GM06990 (cell line): ENCODE results near the gene SHISA8.

Source experiments
- DNase-seq: peaks from one replicate; pipeline ENCODE4 v3.0.0-alpha.2; 2011; ENCODE audit not compliant: insufficient read length; ENCODE audit errors: extremely low read depth
- H3K27me3 ChIP-seq: replicated peaks from 2 replicates; pipeline ENCODE4 v1.6.0; 2011; ENCODE audit warnings: low read length; ENCODE audit not compliant: control insufficient read depth, insufficient read depth
- H3K36me3 ChIP-seq: 2 replicates; pipeline ENCODE4 v1.5.1; 2011; ENCODE audit warnings: low read length; ENCODE audit not compliant: control insufficient read depth, insufficient read depth
- H3K4me3 ChIP-seq: replicated peaks from 2 replicates; pipeline ENCODE4 v1.5.1; 2011; ENCODE audit warnings: low read depth, mild to moderate bottlenecking, control low read depth, low read length
- TF ChIP-seq, protein P1 (sequence below): IDR thresholded peaks from 2 replicates; pipeline ENCODE4 v1.5.1; 2011; ENCODE audit warnings: low read length, control low read depth, mild to moderate bottlenecking, inconsistent platforms; ENCODE audit not compliant: insufficient read depth, poor library complexity, severe bottlenecking

The SHISA8 gene

DNA sequence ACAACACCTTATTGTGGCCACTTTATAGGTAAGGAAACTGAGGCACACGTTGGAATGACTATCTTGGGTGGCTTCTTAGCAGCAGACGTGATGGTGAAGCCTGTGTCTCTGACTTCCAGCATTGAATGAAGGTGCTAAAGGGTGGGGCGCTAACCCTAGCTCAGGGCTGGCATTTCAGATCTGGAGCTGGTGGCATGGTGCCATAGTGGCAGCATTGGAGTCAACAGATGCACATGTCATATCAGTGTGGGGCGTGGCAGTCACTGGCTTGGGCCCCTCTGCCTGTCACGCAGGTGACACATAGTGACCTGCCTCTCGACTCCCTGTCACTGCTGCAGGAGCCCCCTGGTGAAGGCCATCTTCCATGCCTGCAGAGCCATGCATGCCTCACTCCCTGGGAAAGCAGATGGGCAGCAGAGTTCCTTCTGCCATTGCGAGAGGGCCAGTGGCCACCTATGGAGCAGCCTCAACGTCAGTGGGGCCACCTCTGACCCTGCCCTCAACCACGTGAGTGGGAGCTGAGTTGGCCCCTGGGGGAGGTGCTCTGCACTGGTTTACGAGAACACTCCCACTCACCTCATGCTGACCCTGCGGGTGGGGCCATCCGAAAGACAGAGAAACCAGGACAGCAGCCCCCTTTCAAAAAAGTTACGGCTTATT, 14.8 kb downstream of the SHISA8 start:
- TF ChIP-seq, protein P1, sequence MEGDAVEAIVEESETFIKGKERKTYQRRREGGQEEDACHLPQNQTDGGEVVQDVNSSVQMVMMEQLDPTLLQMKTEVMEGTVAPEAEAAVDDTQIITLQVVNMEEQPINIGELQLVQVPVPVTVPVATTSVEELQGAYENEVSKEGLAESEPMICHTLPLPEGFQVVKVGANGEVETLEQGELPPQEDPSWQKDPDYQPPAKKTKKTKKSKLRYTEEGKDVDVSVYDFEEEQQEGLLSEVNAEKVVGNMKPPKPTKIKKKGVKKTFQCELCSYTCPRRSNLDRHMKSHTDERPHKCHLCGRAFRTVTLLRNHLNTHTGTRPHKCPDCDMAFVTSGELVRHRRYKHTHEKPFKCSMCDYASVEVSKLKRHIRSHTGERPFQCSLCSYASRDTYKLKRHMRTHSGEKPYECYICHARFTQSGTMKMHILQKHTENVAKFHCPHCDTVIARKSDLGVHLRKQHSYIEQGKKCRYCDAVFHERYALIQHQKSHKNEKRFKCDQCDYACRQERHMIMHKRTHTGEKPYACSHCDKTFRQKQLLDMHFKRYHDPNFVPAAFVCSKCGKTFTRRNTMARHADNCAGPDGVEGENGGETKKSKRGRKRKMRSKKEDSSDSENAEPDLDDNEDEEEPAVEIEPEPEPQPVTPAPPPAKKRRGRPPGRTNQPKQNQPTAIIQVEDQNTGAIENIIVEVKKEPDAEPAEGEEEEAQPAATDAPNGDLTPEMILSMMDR, result no peak
- Histone ChIP-seq H3K36me3 (peaks cover 60% of the 10 kb centered on the region), H3K4me3 (no peak overlapping the region)

DNA sequence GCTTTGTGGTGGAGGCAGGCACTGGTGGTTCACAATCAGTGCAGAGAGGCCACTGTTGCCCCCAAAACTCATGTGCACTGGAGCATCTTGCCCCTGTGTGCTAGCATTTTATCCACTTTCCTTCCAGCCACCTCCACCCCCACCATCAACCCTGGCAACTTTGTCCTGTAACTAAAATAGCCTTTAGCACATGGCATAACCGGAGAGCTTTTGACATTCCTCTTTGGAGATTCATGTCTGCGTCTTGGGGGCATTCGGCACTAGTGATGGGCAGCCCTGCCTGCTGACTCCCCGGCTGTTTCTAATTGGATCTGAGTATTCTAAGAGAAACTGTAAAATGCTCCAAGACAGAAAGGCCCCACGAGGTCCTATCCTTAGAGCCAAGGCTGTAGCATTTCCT, 15.8 kb downstream of the SHISA8 start:
- TF ChIP-seq, protein P1, result no peak
- Histone ChIP-seq H3K4me3 (no peak overlapping the region), H3K36me3 (peaks cover 60% of the 10 kb centered on the region), H3K27me3 (no peaks in the 10 kb centered on the region)
- no peak for DNase-seq

More for the DNA sequence above, 14.8 kb downstream of the SHISA8 start:
- H3K27me3 ChIP-seq, result no peaks in the 10 kb centered on the region
- no peak for DNase-seq

DNA sequence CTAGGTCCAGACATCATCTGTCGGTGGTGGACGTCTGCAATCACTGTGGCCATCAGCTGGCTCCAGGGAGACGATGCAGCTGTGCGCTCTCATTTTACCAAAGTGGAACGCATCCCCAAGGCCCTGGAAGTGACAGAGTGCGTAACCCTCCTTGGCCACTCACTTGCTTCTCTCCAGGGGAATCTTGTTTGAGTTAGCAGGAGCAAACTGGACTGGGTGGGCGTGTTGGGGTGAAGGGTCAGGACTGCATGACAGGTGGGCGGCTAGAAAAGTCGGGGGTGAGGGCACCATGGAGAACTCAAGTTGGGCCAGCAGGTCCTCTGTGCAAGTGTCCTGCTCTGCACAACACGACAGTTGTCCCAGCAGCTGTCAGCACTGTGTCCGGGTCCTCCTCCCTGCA, 16.2 kb downstream of the SHISA8 start:
- peaks cover 63% of the 10 kb centered on the region for H3K36me3 ChIP-seq
- TF ChIP-seq, protein P1, result no peak

DNA sequence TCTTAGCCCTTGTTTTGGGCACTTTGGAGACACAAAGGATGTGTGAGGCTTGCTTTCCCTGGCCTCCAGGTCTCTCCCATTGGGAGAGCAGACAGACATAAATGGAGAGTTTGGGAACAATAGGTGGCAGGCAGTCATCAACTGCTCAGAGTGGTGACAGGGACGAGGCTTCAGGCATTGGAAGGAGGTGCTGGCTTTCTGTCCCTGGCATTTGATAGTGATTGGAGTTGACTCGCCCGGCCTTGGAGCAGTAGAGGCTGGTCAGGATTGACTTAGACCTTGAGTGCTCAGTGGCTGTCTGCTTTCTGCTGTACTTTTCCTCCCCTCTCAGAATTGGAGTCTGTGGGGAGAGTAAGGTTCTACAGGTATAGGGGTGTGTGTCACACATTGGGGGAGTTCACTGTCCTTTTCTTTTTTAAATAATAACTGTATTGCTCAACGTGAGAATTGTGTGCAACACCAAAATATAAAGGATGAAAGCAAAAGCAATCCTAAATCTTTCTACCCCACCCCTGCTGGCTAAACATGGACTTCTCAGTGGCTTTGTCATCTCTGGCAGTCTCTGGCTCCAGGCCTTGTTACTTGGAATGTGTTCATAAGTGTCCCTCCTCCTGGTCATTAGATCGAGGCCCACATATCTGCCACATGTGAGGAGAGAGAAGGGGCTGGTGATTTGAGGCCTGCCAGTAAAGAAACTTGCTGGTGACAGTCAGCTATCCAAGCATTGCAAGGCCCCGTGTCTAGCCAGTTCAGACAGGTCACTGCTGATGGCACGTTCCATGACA, 21.1 kb downstream of the SHISA8 start:
- no peak for DNase-seq
- TF ChIP-seq, protein P1, result no peak
- Histone ChIP-seq H3K36me3 (peaks cover 45% of the 10 kb centered on the region), H3K4me3 (no peak overlapping the region), H3K27me3 (no peaks in the 10 kb centered on the region)

More for the DNA sequence above, 16.2 kb downstream of the SHISA8 start:
- Histone ChIP-seq H3K4me3 (no peak overlapping the region), H3K27me3 (no peaks in the 10 kb centered on the region)
- no peak for DNase-seq

DNA sequence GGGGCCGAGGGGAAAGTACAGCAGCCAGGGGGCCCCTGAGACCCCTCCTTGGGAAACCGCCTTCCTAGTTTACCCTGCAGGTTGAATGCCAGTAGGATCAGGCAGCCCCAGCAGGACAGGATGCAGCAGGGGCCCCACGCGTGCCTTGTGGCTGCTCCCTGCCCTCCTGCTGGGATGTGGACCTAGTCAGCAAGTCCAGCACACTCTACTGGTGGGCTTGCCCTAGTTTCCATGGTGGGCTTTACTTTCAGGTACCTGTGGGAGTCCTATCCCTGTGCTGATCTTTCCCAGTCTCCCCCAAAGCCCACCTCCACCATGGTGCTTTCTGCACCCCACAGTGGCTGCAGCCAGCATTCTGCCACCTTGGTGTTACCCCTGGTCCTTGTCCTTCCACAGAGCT, 22.2 kb downstream of the SHISA8 start:
- no peaks in the 10 kb centered on the region for H3K27me3 ChIP-seq
- H3K36me3 ChIP-seq, result peaks cover 42% of the 10 kb centered on the region
- TF ChIP-seq, protein P1, result no peak
- no peak overlapping the region for H3K4me3 ChIP-seq
- no peak for DNase-seq
